Testis (tissue), 2 donors: Measurements from ENCODE around the gene CSN3.

Experiments used
- POLR2A ChIP-seq: fragments of 450-650 bp; IDR thresholded peaks from one replicate; pipeline ENCODE4 v1.6.1; 2017; ENCODE audit warnings: antibody characterized with exemption, mild to moderate bottlenecking, moderate library complexity
- TF ChIP-seq, protein P1 (sequence below), 3 experiments: fragments of 450-650 bp in 2 of 3; fragments of 200-600 bp in 1 of 3; sonication (generic) in 1 of 3; IDR thresholded peaks; one replicate each; pipeline ENCODE4 v1.5.1; 2016 to 2019; ENCODE audit warnings: antibody characterized with exemption in 3 of 3, mild to moderate bottlenecking in 2 of 3, moderate library complexity in 1 of 3

DNA sequence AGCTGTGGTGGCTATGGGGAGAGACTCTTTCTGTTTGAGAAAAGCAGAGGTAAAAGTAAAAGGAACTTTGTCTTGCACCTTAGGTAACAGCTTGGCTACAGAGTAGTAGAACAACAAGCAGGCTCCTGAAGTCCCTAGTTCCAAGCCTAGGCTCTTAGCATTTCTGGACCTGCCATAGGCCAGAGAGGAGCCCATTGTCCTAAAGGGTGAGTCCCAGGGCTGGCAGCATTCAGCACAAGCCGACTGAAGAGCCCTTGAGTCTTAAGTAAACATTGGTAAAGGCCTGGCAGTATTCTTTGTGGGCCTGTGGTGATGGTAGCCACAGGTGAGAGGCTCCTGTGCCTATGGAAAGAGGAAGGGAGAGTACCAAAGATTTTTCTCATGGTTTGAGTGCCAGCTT lies 38.2 kb downstream of the CSN3 start:
- no peak for TF ChIP-seq POLR2A
- TF ChIP-seq, protein P1, sequence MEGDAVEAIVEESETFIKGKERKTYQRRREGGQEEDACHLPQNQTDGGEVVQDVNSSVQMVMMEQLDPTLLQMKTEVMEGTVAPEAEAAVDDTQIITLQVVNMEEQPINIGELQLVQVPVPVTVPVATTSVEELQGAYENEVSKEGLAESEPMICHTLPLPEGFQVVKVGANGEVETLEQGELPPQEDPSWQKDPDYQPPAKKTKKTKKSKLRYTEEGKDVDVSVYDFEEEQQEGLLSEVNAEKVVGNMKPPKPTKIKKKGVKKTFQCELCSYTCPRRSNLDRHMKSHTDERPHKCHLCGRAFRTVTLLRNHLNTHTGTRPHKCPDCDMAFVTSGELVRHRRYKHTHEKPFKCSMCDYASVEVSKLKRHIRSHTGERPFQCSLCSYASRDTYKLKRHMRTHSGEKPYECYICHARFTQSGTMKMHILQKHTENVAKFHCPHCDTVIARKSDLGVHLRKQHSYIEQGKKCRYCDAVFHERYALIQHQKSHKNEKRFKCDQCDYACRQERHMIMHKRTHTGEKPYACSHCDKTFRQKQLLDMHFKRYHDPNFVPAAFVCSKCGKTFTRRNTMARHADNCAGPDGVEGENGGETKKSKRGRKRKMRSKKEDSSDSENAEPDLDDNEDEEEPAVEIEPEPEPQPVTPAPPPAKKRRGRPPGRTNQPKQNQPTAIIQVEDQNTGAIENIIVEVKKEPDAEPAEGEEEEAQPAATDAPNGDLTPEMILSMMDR (IDR thresholded peaks at IDR 0.05), result no peak
